Activated naive CD4-positive, alpha-beta T cell (primary cell): ENCODE measurements around the gene FNBP1.
A peak's percentile ranks its signal among the peaks of the same experiment; 100 is the strongest.

Experiments
- DNase-seq, 4 experiments: peaks; one replicate each; lab custom pipeline; 2025; lab: John Stamatoyannopoulos, UW

The FNBP1 gene

DNA sequence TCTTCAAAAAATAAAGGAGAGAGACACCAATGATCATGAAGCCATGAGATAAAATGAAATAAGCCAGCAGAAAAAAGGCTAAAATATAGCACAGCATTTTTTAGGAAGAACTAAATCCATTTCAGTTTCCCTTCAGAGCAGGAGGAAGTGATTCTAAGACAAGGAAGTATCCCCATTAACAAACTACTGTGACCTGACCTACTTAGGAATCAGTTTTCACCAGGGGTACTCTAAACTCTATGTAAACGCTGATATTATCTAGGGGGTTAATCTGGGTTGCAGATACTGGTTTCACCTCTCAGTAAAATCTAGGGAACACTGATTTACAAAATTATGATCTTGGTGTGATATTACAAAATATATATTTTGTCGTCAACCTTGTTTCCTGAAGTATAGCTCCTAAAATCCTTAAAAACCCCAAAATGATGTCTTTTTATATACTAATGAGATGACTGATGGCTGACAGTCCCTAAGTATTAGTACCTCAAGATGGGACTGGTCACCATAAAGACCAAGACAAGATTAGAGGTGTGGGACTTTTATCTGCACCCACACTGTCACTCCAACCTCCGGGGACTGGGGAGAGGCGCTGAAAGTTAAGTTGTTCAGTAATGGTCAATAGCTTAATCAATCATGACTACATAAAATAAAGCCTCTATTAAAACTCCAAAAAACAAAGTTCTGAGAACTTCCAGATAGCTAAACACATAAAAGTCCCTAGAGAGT, 2.9 kb upstream of the FNBP1 start:
- no peak for DNase-seq

DNA sequence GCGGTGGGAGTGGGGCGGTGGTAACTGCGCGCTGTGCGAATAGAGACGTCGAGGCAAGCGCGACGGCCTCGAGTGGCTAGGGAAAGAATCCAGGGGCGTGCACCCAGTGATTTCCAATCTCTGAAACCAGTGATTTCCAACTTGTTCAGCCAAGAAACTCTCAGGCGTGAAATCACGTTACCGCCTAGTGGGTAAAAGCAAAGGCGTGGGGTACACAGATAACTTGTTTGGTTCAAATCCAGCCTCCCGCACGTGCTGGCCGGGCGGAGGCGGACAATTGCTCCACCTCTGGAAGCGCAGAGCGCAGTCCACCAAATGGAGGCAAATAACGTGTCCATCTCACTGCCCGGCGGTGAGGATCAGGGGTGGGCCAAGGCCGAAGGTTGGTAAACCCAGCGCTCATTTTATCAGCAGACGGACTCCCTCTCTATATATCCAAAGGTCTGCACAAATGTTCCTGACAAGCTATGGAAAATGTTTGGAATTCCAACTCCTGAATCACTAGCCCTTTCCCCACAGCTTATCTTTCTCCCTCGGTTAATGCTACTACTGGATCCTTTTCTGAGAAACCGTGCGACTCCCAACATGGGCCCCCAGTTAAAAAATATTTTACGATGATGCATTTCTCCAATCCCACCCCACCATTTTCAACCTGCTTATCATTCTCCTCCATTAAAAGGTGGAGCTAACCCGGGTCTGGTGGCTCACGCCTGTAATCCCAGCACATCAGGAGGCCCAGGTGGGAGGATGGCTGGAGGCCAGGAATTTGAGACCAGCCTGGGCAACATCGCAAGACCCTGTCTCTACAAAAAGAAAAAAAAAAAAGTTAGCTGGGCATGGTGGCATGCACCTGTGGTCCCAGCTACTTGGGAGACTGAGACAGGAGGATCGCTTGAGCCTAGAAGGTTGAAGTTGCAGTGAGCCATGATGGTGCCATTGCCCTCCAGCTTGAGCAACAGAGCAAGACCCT, 950 bp upstream of the FNBP1 start:
- no peak for DNase-seq

DNA sequence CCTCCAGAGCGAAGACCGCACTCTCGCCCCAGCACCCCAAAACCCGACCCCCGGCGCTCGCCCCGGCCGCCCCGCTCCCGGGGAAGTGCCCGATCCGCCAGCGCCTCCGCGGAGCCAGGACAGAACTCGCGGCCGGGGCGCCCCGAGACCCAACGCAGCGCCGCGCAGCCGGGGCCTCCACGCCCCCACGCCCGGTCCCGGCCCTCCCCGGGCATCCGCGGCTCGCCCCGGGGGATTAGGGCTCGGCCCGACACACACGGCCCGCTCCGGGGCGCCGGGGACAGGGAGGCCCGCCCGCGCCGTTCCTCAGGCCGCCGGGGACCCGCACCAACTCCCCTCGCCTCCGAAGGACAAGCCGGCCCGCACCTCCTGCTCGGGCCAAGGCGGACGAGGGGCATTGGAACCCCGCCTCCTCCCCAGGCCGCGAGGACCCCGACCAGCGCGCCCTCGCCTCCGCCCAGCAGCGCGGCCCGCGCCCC, 544 bp downstream of the FNBP1 start:
- DNase-seq = peak in 1 of 4 experiments; percentile 16

DNA sequence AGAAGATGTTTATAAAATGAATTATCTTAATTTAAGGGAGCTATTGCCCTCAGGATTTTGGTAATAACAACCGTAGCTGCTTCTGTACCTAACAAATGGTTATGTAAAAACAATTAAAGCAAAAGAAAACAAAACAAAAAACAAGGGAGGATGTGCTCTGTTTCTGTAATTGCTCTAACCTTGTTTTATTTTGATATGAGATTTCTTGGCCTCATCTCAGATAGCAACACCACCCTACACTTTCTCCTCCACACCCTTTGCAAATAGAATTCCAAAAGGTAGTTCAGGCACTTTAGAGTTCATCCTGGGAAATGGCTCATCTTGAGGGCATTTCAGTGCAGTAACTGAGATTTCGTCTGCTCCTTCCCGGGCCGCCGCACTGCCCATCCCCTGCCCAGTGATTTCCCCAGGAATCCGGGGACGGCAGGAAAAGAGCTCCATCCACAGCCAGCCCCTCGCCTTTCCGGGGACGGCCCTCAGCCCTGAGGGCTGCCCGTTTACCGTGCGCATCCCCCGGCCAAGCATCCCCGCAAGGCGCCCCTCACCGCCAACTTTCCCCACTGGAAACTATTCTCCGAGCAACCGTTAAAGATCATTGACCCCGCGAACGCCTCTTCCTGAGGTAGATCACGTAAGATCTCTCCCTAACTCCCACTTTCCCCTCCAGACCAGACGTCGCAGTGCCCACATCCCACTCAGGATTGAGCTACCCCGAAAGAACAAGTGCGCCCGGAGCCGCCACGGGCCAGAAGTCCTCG, 1.2 kb downstream of the FNBP1 start:
- DNase-seq = no peak

DNA sequence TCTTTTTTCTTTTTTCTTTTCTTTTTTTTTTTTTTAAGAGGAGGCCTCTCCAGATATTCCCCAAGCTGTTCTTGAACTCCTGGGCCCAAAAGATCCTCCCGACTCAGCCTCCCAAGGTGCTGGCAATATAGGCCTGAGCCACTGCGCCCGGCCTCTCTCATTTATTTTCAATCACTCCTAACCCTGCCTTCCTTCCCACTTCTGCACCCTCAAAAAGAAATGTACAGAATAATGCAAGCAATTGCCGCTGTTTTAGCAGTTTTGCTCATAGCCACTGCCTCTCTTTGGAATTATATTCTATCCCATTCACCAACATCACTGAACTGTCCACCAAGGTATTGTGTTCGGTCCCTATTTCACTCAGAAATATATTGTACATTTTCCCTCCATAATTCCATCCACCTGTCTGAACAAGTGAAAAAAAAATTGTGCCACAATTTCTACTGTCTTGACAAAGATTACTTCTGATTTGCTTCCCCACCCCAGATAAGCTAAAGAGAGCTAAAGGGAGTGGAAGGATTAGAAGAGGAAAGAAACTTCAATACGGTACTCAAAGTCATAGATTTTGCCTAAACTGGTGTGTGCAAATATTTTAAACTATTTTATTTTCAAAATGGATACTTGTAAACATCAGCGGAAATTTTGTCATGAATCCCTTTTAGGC, 1.9 kb downstream of the FNBP1 start:
- DNase-seq = no peak

DNA sequence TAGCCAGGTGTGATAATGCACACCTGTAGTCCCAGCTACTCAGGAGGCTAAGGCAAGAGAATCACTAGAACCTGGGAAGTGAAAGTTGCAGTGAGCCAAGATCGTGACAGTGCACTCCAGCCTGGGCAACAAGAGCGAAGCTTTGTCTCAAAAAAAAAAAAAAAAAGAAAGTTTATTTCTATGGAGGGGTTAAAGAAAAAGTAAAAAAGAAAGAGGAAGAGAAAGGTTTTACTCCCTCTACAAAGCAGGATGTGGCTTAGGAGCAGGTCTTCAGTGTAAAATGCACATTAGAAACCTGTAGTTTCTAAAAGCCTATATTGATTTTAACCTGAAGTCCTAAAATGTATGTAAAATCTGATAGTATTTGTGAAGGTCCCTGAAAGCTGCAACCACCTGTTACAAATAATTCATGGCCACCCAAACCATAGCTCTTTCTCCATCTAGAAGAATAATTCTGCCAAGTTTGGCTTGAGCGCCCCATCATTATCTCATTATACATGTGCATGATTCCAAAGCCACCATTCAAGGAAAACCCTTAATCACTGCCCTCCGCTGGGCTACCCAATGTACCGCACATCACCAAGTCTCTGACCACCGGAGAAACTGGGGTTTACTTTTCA, 3.4 kb downstream of the FNBP1 start:
- no peak for DNase-seq

DNA sequence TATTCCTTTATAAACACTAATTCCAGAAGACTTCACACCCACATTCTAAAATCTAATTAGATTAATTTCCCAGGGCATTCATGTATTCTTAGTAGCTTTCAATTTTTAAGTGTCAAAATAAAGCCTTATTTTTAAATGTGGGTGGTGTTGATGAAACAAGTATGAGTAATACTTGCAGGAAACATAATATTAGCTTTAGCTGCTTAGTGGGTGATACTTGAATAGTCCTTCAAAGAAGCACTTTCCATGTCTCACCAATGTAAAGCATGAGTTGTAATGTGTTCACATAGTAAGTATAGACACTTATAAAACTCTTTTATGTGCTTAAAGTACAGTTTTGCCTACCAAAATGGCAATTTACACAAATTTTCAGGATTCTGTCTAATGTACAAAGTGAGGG, 6.9 kb downstream of the FNBP1 start:
- DNase-seq = no peak

DNA sequence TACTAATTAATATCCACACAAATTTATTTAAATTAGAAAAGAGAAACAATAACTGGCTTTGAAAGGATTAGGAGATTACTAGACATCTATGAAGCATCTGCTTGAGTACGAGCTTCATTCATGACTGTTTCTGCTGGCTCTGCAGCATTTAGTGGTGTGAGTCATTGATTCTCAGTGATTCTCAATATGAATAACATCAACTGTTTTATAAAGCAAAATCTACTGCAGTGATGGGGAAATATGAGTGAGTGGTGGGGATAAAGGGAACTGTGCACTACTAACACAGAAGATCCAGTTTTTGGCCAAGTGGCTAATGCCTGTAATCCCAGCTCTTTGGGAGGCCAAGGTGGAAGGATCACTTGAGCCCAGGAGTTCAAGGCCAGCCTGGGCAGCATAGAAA, 8.4 kb downstream of the FNBP1 start:
- DNase-seq = no peak

DNA sequence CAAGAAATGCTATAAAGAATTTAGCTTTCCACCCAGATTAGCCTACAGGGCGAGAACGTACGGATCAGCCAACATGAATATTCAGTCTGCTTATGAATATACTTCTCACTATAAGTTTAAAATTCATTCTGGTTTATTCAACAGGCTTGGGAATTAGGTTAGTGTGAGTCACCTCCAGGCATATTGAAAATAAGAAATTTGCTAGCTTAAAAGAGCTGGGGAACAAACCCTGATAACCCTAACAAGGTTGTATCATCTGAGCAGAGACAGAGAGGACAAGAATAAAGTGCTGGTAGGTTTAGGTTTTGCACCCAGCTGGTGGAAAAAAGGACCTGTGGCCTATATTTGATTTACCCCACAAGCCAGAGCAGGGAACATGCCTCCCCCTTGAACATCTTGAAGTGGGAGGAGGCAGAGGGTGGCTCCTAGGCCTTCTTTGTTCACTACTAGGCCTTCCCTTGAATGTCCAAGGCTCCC, 12.3 kb downstream of the FNBP1 start:
- DNase-seq = no peak

DNA sequence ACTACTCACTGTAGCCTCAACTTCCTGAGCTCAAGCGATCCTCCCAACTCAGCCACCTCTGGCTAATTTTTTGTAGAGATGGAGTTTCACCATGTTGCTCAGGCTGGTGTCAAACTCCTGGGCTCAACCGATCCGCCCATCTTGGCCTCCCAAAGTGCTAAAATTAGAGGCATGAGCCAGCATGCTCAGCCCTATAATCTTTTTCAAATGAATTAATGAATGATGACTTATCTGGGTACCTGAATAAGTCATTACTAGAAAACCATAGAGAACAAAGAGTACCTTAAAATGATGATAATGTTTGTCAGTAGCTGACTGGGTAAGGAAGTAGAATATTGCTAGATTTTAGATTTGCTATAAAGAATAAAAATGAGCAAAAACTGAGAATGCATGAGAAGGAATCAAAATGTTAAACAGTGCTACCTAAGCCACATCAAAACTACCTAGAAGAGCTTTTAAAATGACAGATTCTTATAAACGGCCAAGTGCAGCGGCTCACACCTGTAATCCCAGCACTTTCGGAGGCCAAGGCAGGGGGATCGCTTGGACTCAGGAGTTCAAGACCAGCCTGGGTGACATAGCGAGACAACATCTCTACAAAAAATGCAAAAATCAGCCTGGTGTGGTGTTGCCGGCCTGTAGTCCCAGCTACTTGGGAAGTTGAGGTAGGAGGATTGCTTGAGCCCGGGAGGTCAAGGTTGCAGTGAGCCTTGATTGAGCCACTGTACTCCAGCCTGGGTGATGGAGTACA, 13.6 kb downstream of the FNBP1 start:
- no peak for DNase-seq

DNA sequence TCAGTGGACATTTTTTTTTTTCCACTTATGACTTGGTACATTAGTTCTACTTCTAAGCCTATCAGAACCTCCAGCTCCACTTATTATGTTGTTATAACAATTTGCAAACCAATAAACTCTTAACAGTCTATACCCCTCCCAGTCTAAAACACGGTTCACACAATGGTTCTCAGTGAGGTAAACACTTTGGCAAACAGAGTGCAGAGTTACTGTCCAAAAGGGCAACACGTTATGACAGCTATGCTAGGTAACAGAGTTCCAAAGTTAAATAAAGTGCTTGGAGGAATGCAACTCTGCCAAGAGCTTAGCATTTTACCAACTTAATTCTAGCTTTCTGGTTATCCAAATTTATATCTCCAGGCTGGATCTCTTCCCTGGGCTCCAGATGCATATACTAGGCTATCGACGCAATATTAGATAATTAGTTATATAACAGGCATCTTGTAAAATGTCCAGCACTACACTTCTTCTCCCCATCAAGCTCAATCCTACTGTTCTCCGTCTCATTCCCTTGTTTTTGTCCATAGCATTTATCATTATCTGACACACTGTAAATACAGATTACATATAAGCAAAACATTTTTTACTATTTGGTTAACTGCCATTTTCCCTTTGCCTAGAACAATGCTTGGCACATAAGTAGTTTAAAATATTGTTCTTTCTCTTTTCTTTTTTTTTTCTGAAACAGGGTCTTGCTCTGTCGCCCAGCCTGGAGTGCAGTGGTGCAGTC, 14.3 kb downstream of the FNBP1 start:
- no peak for DNase-seq

DNA sequence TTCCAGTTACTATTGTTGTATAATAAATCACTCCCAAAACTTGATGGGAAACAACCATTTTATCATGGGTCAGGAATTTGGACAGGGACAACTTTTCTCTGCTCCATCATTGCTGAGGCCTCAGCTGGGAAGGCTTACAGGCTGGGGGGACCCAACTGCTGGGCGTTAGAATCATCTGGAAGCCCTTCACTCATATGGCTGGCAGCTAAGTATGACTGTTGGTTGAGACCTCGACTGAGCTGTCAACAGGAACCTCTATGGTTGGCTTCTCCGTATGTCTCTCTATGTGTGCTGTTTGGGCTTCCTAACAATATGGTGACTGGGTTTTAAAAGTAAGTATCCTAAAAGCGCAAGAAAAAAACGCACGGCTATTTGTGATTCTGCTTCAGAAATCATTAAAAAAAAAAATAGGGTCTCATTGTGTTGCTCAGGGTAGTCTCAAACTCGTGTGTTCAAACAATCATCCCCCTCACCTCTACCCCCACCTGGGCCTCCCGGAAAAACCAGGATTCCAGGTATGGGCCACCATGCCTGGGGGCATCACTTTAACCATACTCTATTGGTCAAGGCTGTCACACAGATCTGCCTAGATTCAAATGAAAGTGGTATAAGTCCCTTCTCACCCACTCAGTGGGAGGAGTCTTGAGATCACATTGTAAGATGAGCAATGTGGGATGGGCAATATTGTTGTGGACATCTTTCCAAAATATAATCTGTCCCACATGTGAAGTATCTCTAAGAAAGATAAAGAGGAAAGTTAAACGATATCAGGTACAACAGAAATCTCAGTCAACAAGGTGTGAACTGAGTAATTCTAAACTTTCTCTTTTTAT, 15.2 kb downstream of the FNBP1 start:
- no peak for DNase-seq

DNA sequence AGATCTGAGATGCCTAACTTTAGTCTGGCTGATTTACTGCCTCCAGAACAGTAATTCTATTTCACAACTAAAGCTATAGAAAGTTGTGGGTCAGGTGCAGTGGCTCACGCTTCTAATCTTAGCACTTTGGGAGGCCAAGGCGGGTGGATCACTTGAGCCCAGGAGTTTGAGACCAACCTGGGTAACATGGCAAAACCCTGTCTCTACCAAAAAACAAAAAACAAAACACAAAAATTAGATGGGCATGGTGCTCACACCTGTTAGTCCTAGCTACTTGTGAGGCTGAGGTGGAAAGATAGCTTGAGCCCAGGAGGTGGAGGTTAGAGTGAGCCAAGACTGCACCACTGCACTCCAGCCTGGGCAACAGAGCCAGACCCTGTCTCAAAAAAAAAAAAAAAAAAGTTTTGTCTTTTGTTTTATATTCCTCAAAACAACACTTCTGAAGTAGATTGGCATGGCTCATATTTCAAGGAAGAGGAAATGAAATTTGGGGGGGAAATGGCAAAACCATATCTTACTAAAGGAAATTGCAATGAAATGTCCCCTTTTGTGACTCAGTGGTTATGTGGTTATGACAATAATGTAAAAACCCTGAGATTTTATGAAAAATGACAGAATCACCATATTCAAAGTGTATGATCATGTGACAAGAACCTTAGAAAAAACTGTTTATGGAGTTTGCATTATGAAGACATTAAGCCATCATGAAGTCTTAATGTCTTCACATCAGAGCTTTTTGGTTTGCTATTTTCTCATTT, 16.2 kb downstream of the FNBP1 start:
- no peak for DNase-seq

DNA sequence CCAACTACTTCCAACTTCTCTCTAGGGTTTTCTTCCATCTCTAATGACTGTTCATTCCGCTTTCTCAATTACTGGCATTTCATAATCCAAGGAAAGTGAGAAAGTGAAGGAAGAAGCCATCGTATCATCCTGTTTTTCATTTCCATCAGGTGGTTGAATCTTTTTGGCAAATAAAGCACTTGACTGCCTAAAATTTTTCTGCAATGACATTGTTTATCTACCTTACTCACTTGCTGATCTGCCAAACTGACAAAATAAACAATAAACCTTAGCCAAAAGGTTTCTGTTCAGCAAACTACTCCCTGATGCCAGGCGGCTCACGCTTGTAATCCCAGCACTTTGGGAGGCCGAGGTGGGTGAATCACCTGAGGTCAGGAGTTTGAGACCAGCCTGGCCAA, 18.4 kb downstream of the FNBP1 start:
- DNase-seq = no peak

DNA sequence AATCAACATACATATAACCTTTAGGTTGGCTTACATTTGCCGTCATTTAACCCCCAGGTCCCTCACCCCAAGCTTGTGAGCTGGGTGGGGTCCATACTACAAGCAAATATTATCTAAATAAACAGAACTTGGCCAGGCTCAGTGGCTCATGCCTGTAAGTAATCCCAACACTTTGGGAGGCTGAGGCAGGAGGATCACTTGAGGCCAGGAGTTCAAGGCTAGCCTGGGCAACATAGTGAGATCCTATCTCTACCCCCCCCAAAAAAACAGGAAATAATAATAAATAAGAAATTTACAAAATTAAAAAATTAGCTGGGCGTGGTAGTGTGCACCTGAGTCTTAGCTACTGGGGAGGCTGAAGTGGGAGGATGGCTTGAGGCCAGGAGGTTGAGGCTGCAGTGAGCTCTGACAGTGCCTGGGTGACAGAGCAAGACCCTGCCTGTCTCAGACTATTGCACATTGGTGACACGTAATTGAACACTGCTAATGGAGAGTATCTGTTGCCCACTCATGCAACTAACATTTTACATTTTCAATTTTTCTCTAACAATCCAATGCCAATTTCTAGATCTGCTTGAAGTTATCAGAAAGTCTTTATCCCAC, 18.9 kb downstream of the FNBP1 start:
- DNase-seq = no peak

DNA sequence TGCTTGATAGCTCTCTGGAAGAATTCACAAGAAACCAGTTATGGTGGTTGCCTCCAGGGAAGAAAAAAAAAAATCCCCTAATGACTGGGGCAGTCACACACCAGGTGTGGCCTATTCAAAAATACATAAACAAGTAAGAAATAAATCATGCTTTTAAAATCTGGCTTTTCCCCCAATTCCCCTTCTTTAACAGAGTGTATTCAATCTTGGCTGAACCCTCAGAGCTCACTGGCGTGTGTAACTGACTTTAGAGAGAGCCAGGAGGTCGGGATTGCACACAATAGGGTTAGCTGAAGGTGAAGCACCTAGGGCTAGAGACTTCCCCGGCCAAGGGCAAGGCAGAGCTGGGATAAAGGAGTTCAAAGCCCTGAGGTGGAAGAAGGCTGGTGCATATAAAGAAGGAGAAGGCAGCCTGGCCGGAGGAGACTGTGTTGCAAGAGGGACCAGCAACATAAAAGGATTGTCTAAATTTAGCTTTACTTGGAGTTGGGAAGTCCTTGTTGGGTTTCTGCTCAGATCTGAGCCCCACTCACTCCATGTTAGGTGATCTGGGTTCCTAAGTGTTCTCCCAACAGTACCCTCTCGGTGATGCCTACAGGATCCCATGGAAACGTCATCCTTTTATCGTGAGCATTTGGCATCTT, 19.7 kb downstream of the FNBP1 start:
- DNase-seq = no peak

DNA sequence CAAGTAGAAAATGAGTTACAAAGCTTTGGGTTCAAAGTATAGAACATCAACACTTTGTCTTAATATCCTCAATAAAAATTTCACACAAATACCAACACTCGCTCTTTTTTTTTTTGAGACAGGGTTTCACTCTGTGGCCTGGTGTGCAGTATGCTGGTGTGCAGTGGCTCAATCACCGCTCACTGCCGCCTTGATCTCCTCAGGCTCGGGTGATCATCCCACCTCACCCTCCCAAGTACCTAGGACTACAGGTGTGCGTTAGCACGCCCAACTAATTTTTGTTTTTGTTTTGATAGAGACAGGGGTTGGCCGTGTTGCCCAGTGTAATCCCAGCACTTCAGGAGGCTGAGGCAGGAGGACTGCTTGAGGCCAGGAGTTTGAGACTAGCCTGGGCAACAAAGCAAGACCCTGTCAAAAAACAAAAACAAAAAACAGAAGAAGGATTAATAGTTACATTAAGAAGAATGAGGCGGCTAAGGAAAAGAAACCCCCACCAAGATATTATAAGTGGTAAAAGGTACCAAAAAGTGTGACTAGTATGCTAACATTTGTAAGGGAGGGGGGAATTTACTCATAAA, 20.3 kb downstream of the FNBP1 start:
- DNase-seq = no peak
